Measurements from ENCODE around the gene EPB41L2. TPM values are rescaled to one million over a fixed set of nuclear protein-coding genes. Genes with fewer than 3 reads are reported as not detected.

The EPB41L2 gene
- total RNA-seq, 1 experiment from 2014 or later: 74.8 TPM

DNA sequence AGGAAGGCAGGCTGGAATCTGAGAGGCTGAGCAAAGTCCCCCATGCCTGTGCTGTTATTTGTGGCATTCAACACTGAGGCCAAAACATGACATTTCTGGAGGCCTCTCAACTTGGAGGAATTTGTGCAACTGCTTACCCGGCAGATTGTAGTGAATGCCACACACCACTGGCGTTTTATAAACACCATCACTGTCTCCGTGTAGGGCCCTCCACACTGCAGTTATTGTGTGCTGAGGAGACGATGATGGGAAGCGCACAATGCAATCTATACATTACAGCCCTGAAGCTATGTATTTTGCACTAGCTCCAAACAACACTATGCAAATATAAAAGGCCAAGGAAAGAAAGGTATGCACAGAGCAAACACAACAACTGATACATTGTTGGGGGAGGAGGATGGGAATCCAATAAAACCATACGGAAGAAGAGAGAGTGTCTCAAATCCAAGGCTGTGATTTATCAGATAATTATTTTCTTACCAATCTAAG is 129.3 kb downstream of the EPB41L2 start:
- no peak for DNase-seq (ENCODE audit: low read depth, low spot score)
- POLR2A ChIA-PET: no interaction called here

More for the DNA sequence above, 129.3 kb downstream of the EPB41L2 start:
- ChIA-PET CTCF (no interaction called here), RAD21 (ENCODE audit: low non-redundant PET in 1 of 2, low total read pairs in 2 of 2, uncharacterized antibody in 2 of 2, unreplicated experiment in 2 of 2) (no interaction called here)
- Histone ChIP-seq H2AFZ (ENCODE audit: low read depth, low read length, poor library complexity, severe bottlenecking) (no peak overlapping the region), H3K79me2 (ENCODE audit: insufficient read depth, low read length) (peaks cover 6% of the 10 kb centered on the region), H3K4me3 (replicated peaks in 1 of 2; ENCODE audit: low read depth in 1 of 2, low read length in 2 of 2) (no peak overlapping the region), H4K20me1 (ENCODE audit: insufficient read depth) (no peaks in the 10 kb centered on the region), H3K9me2 (ENCODE audit: insufficient read depth) (no peaks in the 10 kb centered on the region), H3K27ac (ENCODE audit: low read depth, low read length) (no peak overlapping the region), H3K27me3 (ENCODE audit: insufficient read depth, low read length) (no peaks in the 10 kb centered on the region), H3K9ac (ENCODE audit: low read length) (no peak overlapping the region), H3K36me3 (ENCODE audit: control insufficient read depth in 1 of 2, insufficient read depth in 2 of 2, low read length in 2 of 2) (no peaks in the 10 kb centered on the region), H3K4me1 (ENCODE audit: control insufficient read depth in 1 of 2, insufficient read depth in 2 of 2, low read length in 2 of 2) (peaks cover 9 to 12% of the 10 kb centered on the region in 2 experiments), H3K4me2 (ENCODE audit: low read length) (no peak overlapping the region), H3K9me3 (ENCODE audit: control insufficient read depth in 1 of 2, insufficient read depth in 1 of 2, low read depth in 1 of 2, low read length in 2 of 2) (no peaks in the 10 kb centered on the region)
- ATAC-seq: no peak
- TF ChIP-seq, protein P1, sequence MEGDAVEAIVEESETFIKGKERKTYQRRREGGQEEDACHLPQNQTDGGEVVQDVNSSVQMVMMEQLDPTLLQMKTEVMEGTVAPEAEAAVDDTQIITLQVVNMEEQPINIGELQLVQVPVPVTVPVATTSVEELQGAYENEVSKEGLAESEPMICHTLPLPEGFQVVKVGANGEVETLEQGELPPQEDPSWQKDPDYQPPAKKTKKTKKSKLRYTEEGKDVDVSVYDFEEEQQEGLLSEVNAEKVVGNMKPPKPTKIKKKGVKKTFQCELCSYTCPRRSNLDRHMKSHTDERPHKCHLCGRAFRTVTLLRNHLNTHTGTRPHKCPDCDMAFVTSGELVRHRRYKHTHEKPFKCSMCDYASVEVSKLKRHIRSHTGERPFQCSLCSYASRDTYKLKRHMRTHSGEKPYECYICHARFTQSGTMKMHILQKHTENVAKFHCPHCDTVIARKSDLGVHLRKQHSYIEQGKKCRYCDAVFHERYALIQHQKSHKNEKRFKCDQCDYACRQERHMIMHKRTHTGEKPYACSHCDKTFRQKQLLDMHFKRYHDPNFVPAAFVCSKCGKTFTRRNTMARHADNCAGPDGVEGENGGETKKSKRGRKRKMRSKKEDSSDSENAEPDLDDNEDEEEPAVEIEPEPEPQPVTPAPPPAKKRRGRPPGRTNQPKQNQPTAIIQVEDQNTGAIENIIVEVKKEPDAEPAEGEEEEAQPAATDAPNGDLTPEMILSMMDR (IDR thresholded peaks at IDR 0.05 in 2 of 3, conservative IDR thresholded peaks at IDR 0.05 in 1 of 3; ENCODE audit: borderline replicate concordance in 1 of 3, insufficient read depth in 1 of 3, low read depth in 2 of 3, low read length in 2 of 3): no peak
- TF ChIP-seq EGR1 (IDR thresholded peaks at IDR 0.05; ENCODE audit: low read depth) (no peak), EZH2 (IDR thresholded peaks at IDR 0.05) (no peak), JUND (IDR thresholded peaks at IDR 0.05) (no peak), SIN3A (IDR thresholded peaks at IDR 0.05; ENCODE audit: low read depth) (no peak), FOSL1 (IDR thresholded peaks at IDR 0.05; ENCODE audit: low read depth) (no peak), SRF (IDR thresholded peaks at IDR 0.05; ENCODE audit: low read depth) (no peak), SP1 (IDR thresholded peaks at IDR 0.05; ENCODE audit: low read depth) (no peak), ZNF274 (IDR thresholded peaks at IDR 0.05; ENCODE audit: low read depth, low read length) (no peak), CBX3 (IDR thresholded peaks at IDR 0.05; ENCODE audit: low read depth) (no peak), ZFX (IDR thresholded peaks at IDR 0.05) (no peak), TCF7L2 (IDR thresholded peaks at IDR 0.05; ENCODE audit: borderline replicate concordance, extremely low read depth, insufficient read depth, insufficient read length) (no peak), RAD21 (IDR thresholded peaks at IDR 0.05; ENCODE audit: low read depth) (no peak)
- TF ChIP-seq, protein P2, sequence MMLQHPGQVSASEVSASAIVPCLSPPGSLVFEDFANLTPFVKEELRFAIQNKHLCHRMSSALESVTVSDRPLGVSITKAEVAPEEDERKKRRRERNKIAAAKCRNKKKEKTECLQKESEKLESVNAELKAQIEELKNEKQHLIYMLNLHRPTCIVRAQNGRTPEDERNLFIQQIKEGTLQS (IDR thresholded peaks at IDR 0.05): no peak
- TF ChIP-seq, protein P3, sequence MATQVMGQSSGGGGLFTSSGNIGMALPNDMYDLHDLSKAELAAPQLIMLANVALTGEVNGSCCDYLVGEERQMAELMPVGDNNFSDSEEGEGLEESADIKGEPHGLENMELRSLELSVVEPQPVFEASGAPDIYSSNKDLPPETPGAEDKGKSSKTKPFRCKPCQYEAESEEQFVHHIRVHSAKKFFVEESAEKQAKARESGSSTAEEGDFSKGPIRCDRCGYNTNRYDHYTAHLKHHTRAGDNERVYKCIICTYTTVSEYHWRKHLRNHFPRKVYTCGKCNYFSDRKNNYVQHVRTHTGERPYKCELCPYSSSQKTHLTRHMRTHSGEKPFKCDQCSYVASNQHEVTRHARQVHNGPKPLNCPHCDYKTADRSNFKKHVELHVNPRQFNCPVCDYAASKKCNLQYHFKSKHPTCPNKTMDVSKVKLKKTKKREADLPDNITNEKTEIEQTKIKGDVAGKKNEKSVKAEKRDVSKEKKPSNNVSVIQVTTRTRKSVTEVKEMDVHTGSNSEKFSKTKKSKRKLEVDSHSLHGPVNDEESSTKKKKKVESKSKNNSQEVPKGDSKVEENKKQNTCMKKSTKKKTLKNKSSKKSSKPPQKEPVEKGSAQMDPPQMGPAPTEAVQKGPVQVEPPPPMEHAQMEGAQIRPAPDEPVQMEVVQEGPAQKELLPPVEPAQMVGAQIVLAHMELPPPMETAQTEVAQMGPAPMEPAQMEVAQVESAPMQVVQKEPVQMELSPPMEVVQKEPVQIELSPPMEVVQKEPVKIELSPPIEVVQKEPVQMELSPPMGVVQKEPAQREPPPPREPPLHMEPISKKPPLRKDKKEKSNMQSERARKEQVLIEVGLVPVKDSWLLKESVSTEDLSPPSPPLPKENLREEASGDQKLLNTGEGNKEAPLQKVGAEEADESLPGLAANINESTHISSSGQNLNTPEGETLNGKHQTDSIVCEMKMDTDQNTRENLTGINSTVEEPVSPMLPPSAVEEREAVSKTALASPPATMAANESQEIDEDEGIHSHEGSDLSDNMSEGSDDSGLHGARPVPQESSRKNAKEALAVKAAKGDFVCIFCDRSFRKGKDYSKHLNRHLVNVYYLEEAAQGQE (IDR thresholded peaks at IDR 0.05; ENCODE audit: low read depth): no peak
- TF ChIP-seq, protein P4, sequence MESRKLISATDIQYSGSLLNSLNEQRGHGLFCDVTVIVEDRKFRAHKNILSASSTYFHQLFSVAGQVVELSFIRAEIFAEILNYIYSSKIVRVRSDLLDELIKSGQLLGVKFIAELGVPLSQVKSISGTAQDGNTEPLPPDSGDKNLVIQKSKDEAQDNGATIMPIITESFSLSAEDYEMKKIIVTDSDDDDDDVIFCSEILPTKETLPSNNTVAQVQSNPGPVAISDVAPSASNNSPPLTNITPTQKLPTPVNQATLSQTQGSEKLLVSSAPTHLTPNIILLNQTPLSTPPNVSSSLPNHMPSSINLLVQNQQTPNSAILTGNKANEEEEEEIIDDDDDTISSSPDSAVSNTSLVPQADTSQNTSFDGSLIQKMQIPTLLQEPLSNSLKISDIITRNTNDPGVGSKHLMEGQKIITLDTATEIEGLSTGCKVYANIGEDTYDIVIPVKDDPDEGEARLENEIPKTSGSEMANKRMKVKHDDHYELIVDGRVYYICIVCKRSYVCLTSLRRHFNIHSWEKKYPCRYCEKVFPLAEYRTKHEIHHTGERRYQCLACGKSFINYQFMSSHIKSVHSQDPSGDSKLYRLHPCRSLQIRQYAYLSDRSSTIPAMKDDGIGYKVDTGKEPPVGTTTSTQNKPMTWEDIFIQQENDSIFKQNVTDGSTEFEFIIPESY (IDR thresholded peaks at IDR 0.05; ENCODE audit: extremely low read depth, insufficient replicate concordance, low read length): no peak
- intact Hi-C loops (cut with micrococcal nuclease): no loop called here
- no TSS peak for BruUV-seq (replicated peaks)
